HEK293 (cell line): ENCODE results near the gene BCKDHB.

ENCODE experiments used
- AEBP2 ChIP-seq: fragments of 450-650 bp; formaldehyde crosslinking; IDR thresholded peaks from 2 replicates; pipeline ENCODE4 v1.5.1; 2016; ENCODE audit warnings: missing biosample characterization, missing genetic modification characterization, borderline replicate concordance
- BCL11B ChIP-seq: fragments of 450-650 bp; formaldehyde crosslinking; IDR thresholded peaks from 2 replicates; pipeline ENCODE4 v1.5.1; 2016; ENCODE audit warnings: low read depth, missing biosample characterization, missing genetic modification characterization
- HOXA7 ChIP-seq: sonication (generic); formaldehyde crosslinking; IDR thresholded peaks from 2 replicates; pipeline ENCODE4 v1.8.1; 2022; ENCODE audit warnings: missing genetic modification reagents, borderline replicate concordance
- KLF10 ChIP-seq: fragments of 450-650 bp; IDR thresholded peaks from 2 replicates; pipeline ENCODE4 v1.5.1; 2018; ENCODE audit warnings: missing biosample characterization, mild to moderate bottlenecking, missing genetic modification characterization
- ZBTB48 ChIP-seq: fragments of 450-650 bp; formaldehyde crosslinking; IDR thresholded peaks from 2 replicates; pipeline ENCODE4 v1.5.1; 2016; ENCODE audit warnings: missing biosample characterization, missing genetic modification characterization
- ZBTB8A ChIP-seq: fragments of 450-650 bp; formaldehyde crosslinking; IDR thresholded peaks from 2 replicates; pipeline ENCODE4 v1.5.1; 2016; ENCODE audit warnings: missing biosample characterization, missing genetic modification characterization
- ZFP3 ChIP-seq: fragments of 450-650 bp; formaldehyde crosslinking; IDR thresholded peaks from 2 replicates; pipeline ENCODE4 v1.5.1; 2016; ENCODE audit warnings: low read depth, missing biosample characterization, missing genetic modification characterization
- ZNF114 ChIP-seq: fragments of 450-650 bp; formaldehyde crosslinking; IDR thresholded peaks from 2 replicates; pipeline ENCODE4 v1.5.0; 2017; ENCODE audit warnings: missing biosample characterization, missing genetic modification characterization
- ZNF132 ChIP-seq: fragments of 450-650 bp; formaldehyde crosslinking; IDR thresholded peaks from 2 replicates; pipeline ENCODE4 v1.5.1; 2017; ENCODE audit warnings: missing biosample characterization, missing genetic modification characterization, borderline replicate concordance
- ZNF138 ChIP-seq: fragments of 450-650 bp; formaldehyde crosslinking; IDR thresholded peaks from 2 replicates; pipeline ENCODE4 v1.5.1; 2016; ENCODE audit warnings: missing biosample characterization, missing genetic modification characterization, borderline replicate concordance
- ZNF148 ChIP-seq: fragments of 450-650 bp; formaldehyde crosslinking; IDR thresholded peaks from 2 replicates; pipeline ENCODE4 v1.5.0; 2017; ENCODE audit warnings: missing biosample characterization, missing genetic modification characterization, borderline replicate concordance
- ZNF174 ChIP-seq: fragments of 450-650 bp; formaldehyde crosslinking; IDR thresholded peaks from 2 replicates; pipeline ENCODE4 v1.5.0; 2017; ENCODE audit warnings: missing biosample characterization, mild to moderate bottlenecking, missing genetic modification characterization
- ZNF221 ChIP-seq: fragments of 450-650 bp; formaldehyde crosslinking; IDR thresholded peaks from 2 replicates; pipeline ENCODE4 v1.5.1; 2017; ENCODE audit warnings: missing biosample characterization, missing genetic modification characterization, borderline replicate concordance
- ZNF266 ChIP-seq: fragments of 450-650 bp; formaldehyde crosslinking; IDR thresholded peaks from 2 replicates; pipeline ENCODE4 v1.5.1; 2016; ENCODE audit warnings: missing biosample characterization, missing genetic modification characterization, low read depth
- ZNF292 ChIP-seq: fragments of 450-650 bp; formaldehyde crosslinking; IDR thresholded peaks from 2 replicates; pipeline ENCODE4 v1.5.1; 2016; ENCODE audit warnings: low read depth, missing biosample characterization, missing genetic modification characterization, borderline replicate concordance
- ZNF302 ChIP-seq: fragments of 450-650 bp; formaldehyde crosslinking; IDR thresholded peaks from 2 replicates; pipeline ENCODE4 v1.5.1; 2016; ENCODE audit warnings: missing biosample characterization, missing genetic modification characterization, low read depth
- ZNF324 ChIP-seq: fragments of 450-650 bp; formaldehyde crosslinking; IDR thresholded peaks from 2 replicates; pipeline ENCODE4 v1.5.1; 2016; ENCODE audit warnings: missing biosample characterization, missing genetic modification characterization
- ZNF350 ChIP-seq: fragments of 450-650 bp; formaldehyde crosslinking; IDR thresholded peaks from 2 replicates; pipeline ENCODE4 v1.5.0; 2017; ENCODE audit warnings: missing biosample characterization, mild to moderate bottlenecking, missing genetic modification characterization
- ZNF391 ChIP-seq: fragments of 450-650 bp; formaldehyde crosslinking; IDR thresholded peaks from 2 replicates; pipeline ENCODE4 v1.5.1; 2016; ENCODE audit warnings: low read depth, missing biosample characterization, missing genetic modification characterization, borderline replicate concordance
- ZNF416 ChIP-seq: fragments of 450-650 bp; formaldehyde crosslinking; IDR thresholded peaks from 2 replicates; pipeline ENCODE4 v1.5.1; 2016; ENCODE audit warnings: missing biosample characterization, missing genetic modification characterization
- ZNF501 ChIP-seq: fragments of 450-650 bp; formaldehyde crosslinking; IDR thresholded peaks from 2 replicates; pipeline ENCODE4 v1.5.1; 2016; ENCODE audit warnings: missing biosample characterization, missing genetic modification characterization
- ZNF514 ChIP-seq: fragments of 450-650 bp; formaldehyde crosslinking; IDR thresholded peaks from 2 replicates; pipeline ENCODE4 v1.5.1; 2016; ENCODE audit warnings: missing biosample characterization, missing genetic modification characterization
- ZNF544 ChIP-seq: fragments of 450-650 bp; formaldehyde crosslinking; IDR thresholded peaks from 2 replicates; pipeline ENCODE4 v1.5.0; 2017; ENCODE audit warnings: missing biosample characterization, missing genetic modification characterization
- ZNF560 ChIP-seq: fragments of 450-650 bp; formaldehyde crosslinking; IDR thresholded peaks from 2 replicates; pipeline ENCODE4 v1.5.1; 2017; ENCODE audit warnings: missing biosample characterization, missing genetic modification characterization, borderline replicate concordance
- ZNF580 ChIP-seq: fragments of 450-650 bp; formaldehyde crosslinking; IDR thresholded peaks from 2 replicates; pipeline ENCODE4 v1.5.1; 2016; ENCODE audit warnings: missing biosample characterization, missing genetic modification characterization
- ZNF621 ChIP-seq: fragments of 450-650 bp; formaldehyde crosslinking; IDR thresholded peaks from 2 replicates; pipeline ENCODE4 v1.5.1; 2017; ENCODE audit warnings: missing biosample characterization, missing genetic modification characterization
- ZNF624 ChIP-seq: fragments of 450-650 bp; formaldehyde crosslinking; IDR thresholded peaks from 2 replicates; pipeline ENCODE4 v1.5.1; 2017; ENCODE audit warnings: missing biosample characterization, missing genetic modification characterization
- ZNF626 ChIP-seq: fragments of 450-650 bp; sonication (Bioruptor Pico); formaldehyde crosslinking; IDR thresholded peaks from 2 replicates; pipeline ENCODE4 v1.5.1; 2018; ENCODE audit warnings: missing biosample characterization, missing genetic modification characterization, inconsistent platforms
- ZNF660 ChIP-seq: fragments of 450-650 bp; IDR thresholded peaks from 2 replicates; pipeline ENCODE4 v1.5.1; 2018; ENCODE audit warnings: missing biosample characterization, mild to moderate bottlenecking, missing genetic modification characterization
- ZNF664 ChIP-seq: fragments of 450-650 bp; formaldehyde crosslinking; IDR thresholded peaks from 2 replicates; pipeline ENCODE4 v1.5.1; 2016; ENCODE audit warnings: missing biosample characterization, missing genetic modification characterization
- ZNF692 ChIP-seq: fragments of 450-650 bp; formaldehyde crosslinking; IDR thresholded peaks from 2 replicates; pipeline ENCODE4 v1.5.1; 2016; ENCODE audit warnings: missing biosample characterization, missing genetic modification characterization
- ZNF777 ChIP-seq: fragments of 450-650 bp; formaldehyde crosslinking; IDR thresholded peaks from 2 replicates; pipeline ENCODE4 v1.5.1; 2017; ENCODE audit warnings: missing biosample characterization, missing genetic modification characterization, borderline replicate concordance
- ZNF791 ChIP-seq: fragments of 450-650 bp; formaldehyde crosslinking; IDR thresholded peaks from 2 replicates; pipeline ENCODE4 v1.5.1; 2016; ENCODE audit warnings: missing biosample characterization, missing genetic modification characterization
- ZNF830 ChIP-seq: fragments of 450-650 bp; IDR thresholded peaks from 2 replicates; pipeline ENCODE4 v1.5.0; 2018; ENCODE audit warnings: missing biosample characterization, missing genetic modification characterization, low read depth, mild to moderate bottlenecking, moderate library complexity
- ZXDB ChIP-seq: fragments of 450-650 bp; formaldehyde crosslinking; IDR thresholded peaks from 2 replicates; pipeline ENCODE4 v1.5.1; 2016; ENCODE audit warnings: missing biosample characterization, missing genetic modification characterization

Gene BCKDHB

GRCh38 chr6:80133020-80133419 lies 26.5 kb downstream of the BCKDHB start (continued):
- TF ChIP-seq AEBP2 (tag by site-specific recombination): no peak
- TF ChIP-seq ZNF501 (tag by site-specific recombination): no peak
- no peak for TF ChIP-seq ZXDB (tag by site-specific recombination)
- TF ChIP-seq ZNF302 (tag by site-specific recombination): no peak
- TF ChIP-seq ZBTB48 (tag by site-specific recombination): no peak
- no peak for TF ChIP-seq ZNF174 (tag by site-specific recombination)
- TF ChIP-seq ZNF148 (tag by site-specific recombination): no peak
- peak; percentile 85 for TF ChIP-seq ZNF830 (tag by site-specific recombination)
- peak; percentile 89; the same call in 1 of the 2 replicates for TF ChIP-seq ZNF221 (tag by site-specific recombination)
- no peak for TF ChIP-seq ZNF324 (tag by site-specific recombination)
- peak; percentile 91 for TF ChIP-seq ZNF626 (tag by site-specific recombination)
- no peak for TF ChIP-seq ZBTB8A (tag by site-specific recombination)
- TF ChIP-seq ZNF560 (tag by site-specific recombination): no peak
- no peak for TF ChIP-seq ZNF621
- no peak for TF ChIP-seq ZNF416
- peak; percentile 38; the same call in 1 of the 2 replicates for TF ChIP-seq ZNF580 (tag by site-specific recombination)
- no peak for TF ChIP-seq ZFP3
- TF ChIP-seq BCL11B (tag by site-specific recombination): no peak
- peak; percentile 86; the same call in 1 of the 2 replicates for TF ChIP-seq ZNF132
- TF ChIP-seq ZNF791 (tag by site-specific recombination): no peak
- TF ChIP-seq ZNF514 (tag by site-specific recombination): no peak
- no peak for TF ChIP-seq ZNF138 (tag by site-specific recombination)
- TF ChIP-seq HOXA7 (CRISPR knock-in tag): no peak
- no peak for TF ChIP-seq ZNF391
- no peak for TF ChIP-seq ZNF292 (tag by site-specific recombination)
- no peak for TF ChIP-seq ZNF664 (tag by site-specific recombination)
- no peak for TF ChIP-seq ZNF624
- TF ChIP-seq ZNF266 (tag by site-specific recombination): no peak
- TF ChIP-seq ZNF660 (tag by site-specific recombination): peak; percentile 98
- no peak for TF ChIP-seq ZNF692 (tag by site-specific recombination)
- peak; percentile 94 for TF ChIP-seq ZNF544 (tag by site-specific recombination)
- TF ChIP-seq ZNF777 (tag by site-specific recombination): no peak
- TF ChIP-seq KLF10 (tag by site-specific recombination): peak; percentile 83
- TF ChIP-seq ZNF114 (tag by site-specific recombination): no peak
- peak; percentile 91 for TF ChIP-seq ZNF350 (tag by site-specific recombination)
